ENCODE results near the gene KCNK10. TPM values are rescaled to one million over a fixed set of nuclear protein-coding genes. Genes with fewer than 3 reads are reported as not detected.

The KCNK10 gene, protein sequence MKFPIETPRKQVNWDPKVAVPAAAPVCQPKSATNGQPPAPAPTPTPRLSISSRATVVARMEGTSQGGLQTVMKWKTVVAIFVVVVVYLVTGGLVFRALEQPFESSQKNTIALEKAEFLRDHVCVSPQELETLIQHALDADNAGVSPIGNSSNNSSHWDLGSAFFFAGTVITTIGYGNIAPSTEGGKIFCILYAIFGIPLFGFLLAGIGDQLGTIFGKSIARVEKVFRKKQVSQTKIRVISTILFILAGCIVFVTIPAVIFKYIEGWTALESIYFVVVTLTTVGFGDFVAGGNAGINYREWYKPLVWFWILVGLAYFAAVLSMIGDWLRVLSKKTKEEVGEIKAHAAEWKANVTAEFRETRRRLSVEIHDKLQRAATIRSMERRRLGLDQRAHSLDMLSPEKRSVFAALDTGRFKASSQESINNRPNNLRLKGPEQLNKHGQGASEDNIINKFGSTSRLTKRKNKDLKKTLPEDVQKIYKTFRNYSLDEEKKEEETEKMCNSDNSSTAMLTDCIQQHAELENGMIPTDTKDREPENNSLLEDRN
- total RNA-seq, result not detected in 2 replicates

DNA sequence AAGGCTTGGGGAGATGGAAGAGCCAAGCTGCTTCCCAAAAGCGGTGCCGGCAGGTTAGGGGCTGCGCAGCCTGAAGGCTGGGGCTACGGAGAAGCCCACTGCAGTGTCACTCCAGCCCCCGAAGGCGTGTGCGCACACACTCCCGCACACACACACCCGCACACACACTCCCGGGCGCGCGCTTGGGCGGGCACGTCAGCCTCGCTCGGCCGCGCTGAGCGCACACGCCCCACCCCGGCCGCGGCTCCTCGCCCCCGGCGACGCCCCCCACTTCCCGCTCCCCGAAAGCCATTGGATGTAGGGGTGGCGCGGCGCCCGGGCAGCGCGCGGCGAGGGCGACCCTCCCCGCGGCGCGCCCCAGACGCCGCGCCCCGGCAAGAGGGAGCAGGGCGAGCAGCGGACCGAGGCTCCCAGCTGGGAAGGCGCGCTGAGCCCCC, at the start of gene KCNK10:
TSS of gene KCNK10 (minus strand) at position 184 of the 437 bp plus-strand sequence. CDS start 471 bp downstream, outside the sequence.

Other genes starting within 250 kb of the KCNK10 start
- gene SPATA7, start 62.4 kb upstream of the KCNK10 start, total RNA-seq, result 12.5 and 16.9 TPM in 2 replicates
- 4.8 and 7.8 TPM in 2 replicates for gene PTPN21, start 231.7 kb upstream of the KCNK10 start, total RNA-seq
- gene ZC3H14, start 239.8 kb upstream of the KCNK10 start, total RNA-seq, result 61.0 and 84.3 TPM in 2 replicates